ENCODE measurements around the gene CCDC169.

- no peak for TF ChIP-seq ATF3 (IDR thresholded peaks at IDR 0.05)
- TF ChIP-seq HNF4G (IDR thresholded peaks at IDR 0.05) = no peak
- no peak for TF ChIP-seq REST (IDR thresholded peaks at IDR 0.05)
- TF ChIP-seq CTCF (IDR thresholded peaks at IDR 0.05; ENCODE audit: low read depth, low read length, missing input control) = no peak
- TF ChIP-seq RAD21 (IDR thresholded peaks at IDR 0.05) = no peak
- no peak for TF ChIP-seq SP1 (IDR thresholded peaks at IDR 0.05)
- TF ChIP-seq MAX (IDR thresholded peaks at IDR 0.05) = no peak
- no peak for TF ChIP-seq YY1 (IDR thresholded peaks at IDR 0.05)
- no peak for TF ChIP-seq RXRA (IDR thresholded peaks at IDR 0.05)
Measured at GRCh38 chr13:36193151-36193855, 104.3 kb downstream of the CCDC169 start.

Measured in liver (tissue), 3 donors.